Stomach (tissue), 4 donors: ENCODE results near the gene UXS1.

Source experiments
- CTCF ChIP-seq, 7 experiments: fragments of 450-650 bp in 4 of 7; fragments of 200-600 bp in 3 of 7; sonication (generic) in 3 of 7; IDR thresholded peaks; one replicate each; pipeline ENCODE4 v1.5.1; 2016 to 2019; ENCODE audit warnings: antibody characterized with exemption in 7 of 7, control low read depth in 2 of 7, mild to moderate bottlenecking in 1 of 7
- EP300 ChIP-seq: sonication (generic); formaldehyde crosslinking; IDR thresholded peaks from one replicate; pipeline ENCODE4 v1.6.1; 2017; ENCODE audit warnings: antibody characterized with exemption
- POLR2A ChIP-seq, 4 donors: fragments of 450-650 bp; IDR thresholded peaks; one replicate each; pipeline ENCODE4 v1.6.1; 2016; ENCODE audit warnings: antibody characterized with exemption in 4 of 4, control low read depth in 2 of 4, mild to moderate bottlenecking in 1 of 4, moderate library complexity in 1 of 4

GRCh38 chr2:106142683-106143082 lies 51.4 kb downstream of the UXS1 start:
- no peak for TF ChIP-seq CTCF (IDR thresholded peaks at IDR 0.05)
- no peak for TF ChIP-seq POLR2A (IDR thresholded peaks at IDR 0.05)
- no peak for TF ChIP-seq EP300
